GM06990 (cell line): ENCODE results near the gene TEAD1.

Source experiments
- DNase-seq: peaks from one replicate; pipeline ENCODE4 v3.0.0-alpha.2; 2011; ENCODE audit not compliant: insufficient read length; ENCODE audit errors: extremely low read depth
- H3K27me3 ChIP-seq: replicated peaks from 2 replicates; pipeline ENCODE4 v1.6.0; 2011; ENCODE audit warnings: low read length; ENCODE audit not compliant: control insufficient read depth, insufficient read depth
- H3K36me3 ChIP-seq: 2 replicates; pipeline ENCODE4 v1.5.1; 2011; ENCODE audit warnings: low read length; ENCODE audit not compliant: control insufficient read depth, insufficient read depth
- H3K4me3 ChIP-seq: replicated peaks from 2 replicates; pipeline ENCODE4 v1.5.1; 2011; ENCODE audit warnings: low read depth, mild to moderate bottlenecking, control low read depth, low read length
- CTCF ChIP-seq: IDR thresholded peaks from 2 replicates; pipeline ENCODE4 v1.5.1; 2011; ENCODE audit warnings: low read length, control low read depth, mild to moderate bottlenecking, inconsistent platforms; ENCODE audit not compliant: insufficient read depth, poor library complexity, severe bottlenecking

TEAD1 gene

GRCh38 chr11:12682288-12682687 is 8.1 kb downstream of the TEAD1 start:
- Histone ChIP-seq H3K27me3 (peaks cover 3% of the 10 kb centered on the region), H3K36me3 (no peaks in the 10 kb centered on the region), H3K4me3 (no peak overlapping the region)
- TF ChIP-seq CTCF: no peak
- no peak for DNase-seq

- TF ChIP-seq CTCF: no peak
- Histone ChIP-seq H3K36me3 (no peaks in the 10 kb centered on the region), H3K27me3 (peaks cover 3% of the 10 kb centered on the region), H3K4me3 (no peak overlapping the region)
- no peak for DNase-seq
Observed at GRCh38 chr11:12682737-12683500, 8.7 kb downstream of the TEAD1 start.

GRCh38 chr11:12683874-12684273 is 9.7 kb downstream of the TEAD1 start:
- no peaks in the 10 kb centered on the region for H3K36me3 ChIP-seq
- DNase-seq: no peak
- no peak overlapping the region for H3K4me3 ChIP-seq
- TF ChIP-seq CTCF: no peak
- H3K27me3 ChIP-seq: peaks cover 3% of the 10 kb centered on the region

GRCh38 chr11:12684315-12684714 is 10.1 kb downstream of the TEAD1 start:
- Histone ChIP-seq H3K4me3 (no peak overlapping the region), H3K27me3 (peaks cover 3% of the 10 kb centered on the region), H3K36me3 (no peaks in the 10 kb centered on the region)
- DNase-seq: no peak
- TF ChIP-seq CTCF: no peak

GRCh38 chr11:12684816-12685215 is 10.6 kb downstream of the TEAD1 start:
- H3K36me3 ChIP-seq: no peaks in the 10 kb centered on the region

More at GRCh38 chr11:12684816-12685215, 10.6 kb downstream of the TEAD1 start:
- no peak for TF ChIP-seq CTCF
- no peak overlapping the region for H3K4me3 ChIP-seq
- H3K27me3 ChIP-seq: peaks cover 3% of the 10 kb centered on the region
- no peak for DNase-seq
